GM23338 (cell line): Measurements from ENCODE around the gene ADGRV1. TPM values are rescaled to one million over a fixed set of nuclear protein-coding genes. Genes with fewer than 3 reads are reported as not detected.

Experiments
- ATAC-seq: fragments of 200-7000 bp; cut with Tn5 transposase; 3 replicates; pipeline ENCODE4 v1.9.1; 2020
- DNase-seq: peaks from one replicate; pipeline ENCODE4 v3.0.0-alpha.2; 2015; ENCODE audit warnings: low spot score
- H2AFZ ChIP-seq: fragments of 200-600 bp; sonication (generic); 2 replicates; pipeline ENCODE4 v1.8.0; 2016; ENCODE audit warnings: antibody characterized with exemption, mild to moderate bottlenecking, moderate library complexity
- H3F3A ChIP-seq: fragments of 200-600 bp; sonication (generic); replicated peaks from 2 replicates; pipeline ENCODE4 v1.8.0; 2017; ENCODE audit warnings: antibody characterized with exemption, mixed run types, low read depth
- H3K27ac ChIP-seq: fragments of 200-600 bp; sonication (generic); 2 replicates; pipeline ENCODE4 v1.6.1; 2016; ENCODE audit warnings: low read depth
- H3K27me3 ChIP-seq: fragments of 200-600 bp; sonication (generic); 2 replicates; pipeline ENCODE4 v1.8.0; 2016; ENCODE audit warnings: mild to moderate bottlenecking, mixed run types, moderate library complexity; ENCODE audit not compliant: insufficient read depth
- H3K36me3 ChIP-seq: fragments of 200-600 bp; sonication (generic); 2 replicates; pipeline ENCODE4 v1.8.0; 2016; ENCODE audit warnings: mild to moderate bottlenecking; ENCODE audit not compliant: insufficient read depth
- H3K4me1 ChIP-seq: fragments of 200-600 bp; sonication (generic); 2 replicates; pipeline ENCODE4 v1.8.0; 2016; ENCODE audit warnings: mild to moderate bottlenecking, moderate library complexity; ENCODE audit not compliant: insufficient read depth
- H3K4me2 ChIP-seq: fragments of 200-600 bp; sonication (generic); 2 replicates; pipeline ENCODE4 v1.7.1; 2017; ENCODE audit warnings: mixed run types
- H3K4me3 ChIP-seq: fragments of 200-600 bp; sonication (generic); 2 replicates; pipeline ENCODE4 v1.6.1; 2016; ENCODE audit warnings: mixed run types
- H3K79me2 ChIP-seq: fragments of 200-600 bp; sonication (generic); replicated peaks from 2 replicates; pipeline ENCODE4 v1.8.0; 2017; ENCODE audit warnings: mild to moderate bottlenecking; ENCODE audit not compliant: insufficient read depth
- H3K9me2 ChIP-seq: fragments of 200-600 bp; sonication (generic); 2 replicates; pipeline ENCODE4 v1.8.0; 2017; ENCODE audit not compliant: insufficient read depth
- H4K20me1 ChIP-seq: fragments of 200-600 bp; sonication (generic); replicated peaks from 2 replicates; pipeline ENCODE4 v1.8.0; 2017; ENCODE audit warnings: mild to moderate bottlenecking; ENCODE audit not compliant: insufficient read depth
- H3K27ac Mint-ChIP-seq: 2 replicates; pipeline ENCODE4 v1.8.0; 2020; ENCODE audit warnings: inconsistent platforms, mild to moderate bottlenecking, moderate library complexity, mixed read lengths
- H3K27me3 Mint-ChIP-seq: 3 replicates; pipeline ENCODE4 v1.8.0; 2022; ENCODE audit warnings: low read depth, mild to moderate bottlenecking, moderate library complexity, mixed read lengths, inconsistent platforms; ENCODE audit not compliant: insufficient read depth, poor library complexity
- H3K36me3 Mint-ChIP-seq: 3 replicates; pipeline ENCODE4 v1.8.0; 2021; ENCODE audit warnings: low read depth, mild to moderate bottlenecking, inconsistent platforms, moderate library complexity, mixed read lengths
- H3K4me1 Mint-ChIP-seq: 3 replicates; pipeline ENCODE4 v1.8.0; 2020; ENCODE audit warnings: mild to moderate bottlenecking, inconsistent platforms, mixed read lengths
- H3K4me3 Mint-ChIP-seq: 3 replicates; pipeline ENCODE4 v1.8.0; 2021; ENCODE audit warnings: moderate library complexity, mild to moderate bottlenecking, inconsistent platforms, mixed read lengths
- H3K9me3 Mint-ChIP-seq: 3 replicates; pipeline ENCODE4 v1.8.0; 2020; ENCODE audit warnings: moderate library complexity, mild to moderate bottlenecking, inconsistent platforms, mixed read lengths
- CREB1 ChIP-seq: fragments of 250-450 bp; sonication (Bioruptor Pico); IDR thresholded peaks from 2 replicates; pipeline ENCODE4 v1.5.0; 2020; ENCODE audit warnings: low read depth, mild to moderate bottlenecking, moderate library complexity
- ETS1 ChIP-seq: IDR thresholded peaks from 2 replicates; pipeline ENCODE4 v1.6.1; 2016; ENCODE audit warnings: antibody characterized with exemption
- EZH2 ChIP-seq: fragments of 200-600 bp; sonication (generic); IDR thresholded peaks from one replicate; pipeline ENCODE4 v1.8.0; 2017; ENCODE audit warnings: antibody characterized with exemption, mild to moderate bottlenecking, low read depth; ENCODE audit not compliant: unreplicated experiment
- EZH2phosphoT487 ChIP-seq: fragments of 200-600 bp; sonication (generic); IDR thresholded peaks from one replicate; pipeline ENCODE4 v1.8.1; 2018; ENCODE audit warnings: antibody characterized with exemption; ENCODE audit not compliant: unreplicated experiment
- JUNB ChIP-seq: IDR thresholded peaks from one replicate; pipeline ENCODE4 v1.6.1; 2016; ENCODE audit warnings: antibody characterized with exemption; ENCODE audit not compliant: unreplicated experiment
- NANOG ChIP-seq: IDR thresholded peaks from 2 replicates; pipeline ENCODE4 v1.6.1; 2016; ENCODE audit warnings: antibody characterized with exemption, borderline replicate concordance
- POLR2AphosphoS5 ChIP-seq: IDR thresholded peaks from 2 replicates; pipeline ENCODE4 v1.6.1; 2016; ENCODE audit warnings: antibody characterized with exemption, low read depth
- STAT1 ChIP-seq: IDR thresholded peaks from one replicate; pipeline ENCODE4 v1.6.1; 2016; ENCODE audit warnings: antibody characterized with exemption; ENCODE audit not compliant: unreplicated experiment
- ZNF114 ChIP-seq: fragments of 250-450 bp; sonication (Bioruptor Pico); IDR thresholded peaks from 2 replicates; pipeline ENCODE4 v1.5.0; 2020; ENCODE audit warnings: mild to moderate bottlenecking, moderate library complexity
- ZNF331 ChIP-seq: fragments of 250-450 bp; sonication (Bioruptor Pico); IDR thresholded peaks from 2 replicates; pipeline ENCODE4 v1.5.0; 2020; ENCODE audit warnings: low read depth, mild to moderate bottlenecking, moderate library complexity
- ZNF462 ChIP-seq: fragments of 250-450 bp; sonication (Bioruptor Pico); IDR thresholded peaks from 2 replicates; pipeline ENCODE4 v1.5.0; 2020; ENCODE audit warnings: mild to moderate bottlenecking, moderate library complexity
- polyA plus RNA-seq: library from polyadenylated mRNA; unstranded; fragments of >200 nt; fragmentation: Nextera tagmentation; extraction: Ambion mirVana; gene quantifications from 2 replicates; pipeline ENCODE4 v1.2.1, GENCODE V29; 2016
- total RNA-seq: library from RNA; depleted of rRNA; stranded (reverse); fragments of >200 nt; shearing (Covaris generic); gene quantifications from 2 replicates; pipeline ENCODE4 v1.2.3, GENCODE V29; 2014
- TF ChIP-seq, protein P1 (sequence below), 2 experiments: fragments of 200-600 bp in 1 of 2; sonication (generic) in 1 of 2; conservative IDR thresholded peaks; 2 replicates each; pipeline versions ENCODE4 v1.5.1 to v1.6.1; 2016 to 2017; ENCODE audit warnings: antibody characterized with exemption in 2 of 2, low read depth in 2 of 2, mild to moderate bottlenecking in 2 of 2, moderate library complexity in 1 of 2
- TF ChIP-seq, protein P2 (sequence below): IDR thresholded peaks from one replicate; pipeline ENCODE4 v1.6.1; 2018; ENCODE audit warnings: antibody characterized with exemption; ENCODE audit not compliant: unreplicated experiment

ADGRV1 gene
- total and polyA plus RNA-seq, 2 experiments from 2014 or later: 46.1 to 149 TPM

DNA sequence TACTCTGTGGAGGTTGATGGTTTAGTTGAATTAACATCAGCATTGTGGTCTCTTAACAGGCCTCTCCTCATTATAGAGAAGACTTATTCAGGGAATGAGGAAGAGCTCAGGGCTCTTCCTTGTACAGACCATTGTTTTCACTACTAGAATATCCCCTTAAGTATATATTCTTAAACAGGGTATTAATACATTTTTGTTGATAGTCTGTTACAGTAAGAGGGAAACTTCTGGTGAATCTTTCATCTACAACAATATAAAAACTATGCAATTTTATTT is 330.7 kb downstream of the ADGRV1 start:
- H3K79me2 ChIP-seq: no peaks in the 10 kb centered on the region
- no peak overlapping the region for H3K27ac Mint-ChIP-seq
- TF ChIP-seq ZNF114 (CRISPR knock-in tag) (no peak), POLR2AphosphoS5 (no peak), ZNF331 (CRISPR knock-in tag) (no peak), CREB1 (CRISPR knock-in tag) (no peak), NANOG (no peak), EZH2 (no peak), ZNF462 (CRISPR knock-in tag) (no peak), STAT1 (no peak), EZH2phosphoT487 (no peak), ETS1 (no peak), JUNB (no peak)
- TF ChIP-seq, protein P1, sequence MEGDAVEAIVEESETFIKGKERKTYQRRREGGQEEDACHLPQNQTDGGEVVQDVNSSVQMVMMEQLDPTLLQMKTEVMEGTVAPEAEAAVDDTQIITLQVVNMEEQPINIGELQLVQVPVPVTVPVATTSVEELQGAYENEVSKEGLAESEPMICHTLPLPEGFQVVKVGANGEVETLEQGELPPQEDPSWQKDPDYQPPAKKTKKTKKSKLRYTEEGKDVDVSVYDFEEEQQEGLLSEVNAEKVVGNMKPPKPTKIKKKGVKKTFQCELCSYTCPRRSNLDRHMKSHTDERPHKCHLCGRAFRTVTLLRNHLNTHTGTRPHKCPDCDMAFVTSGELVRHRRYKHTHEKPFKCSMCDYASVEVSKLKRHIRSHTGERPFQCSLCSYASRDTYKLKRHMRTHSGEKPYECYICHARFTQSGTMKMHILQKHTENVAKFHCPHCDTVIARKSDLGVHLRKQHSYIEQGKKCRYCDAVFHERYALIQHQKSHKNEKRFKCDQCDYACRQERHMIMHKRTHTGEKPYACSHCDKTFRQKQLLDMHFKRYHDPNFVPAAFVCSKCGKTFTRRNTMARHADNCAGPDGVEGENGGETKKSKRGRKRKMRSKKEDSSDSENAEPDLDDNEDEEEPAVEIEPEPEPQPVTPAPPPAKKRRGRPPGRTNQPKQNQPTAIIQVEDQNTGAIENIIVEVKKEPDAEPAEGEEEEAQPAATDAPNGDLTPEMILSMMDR (conservative IDR thresholded peaks at IDR 0.05; ENCODE audit: low read depth in 2 of 2): no peak
- TF ChIP-seq, protein P2, sequence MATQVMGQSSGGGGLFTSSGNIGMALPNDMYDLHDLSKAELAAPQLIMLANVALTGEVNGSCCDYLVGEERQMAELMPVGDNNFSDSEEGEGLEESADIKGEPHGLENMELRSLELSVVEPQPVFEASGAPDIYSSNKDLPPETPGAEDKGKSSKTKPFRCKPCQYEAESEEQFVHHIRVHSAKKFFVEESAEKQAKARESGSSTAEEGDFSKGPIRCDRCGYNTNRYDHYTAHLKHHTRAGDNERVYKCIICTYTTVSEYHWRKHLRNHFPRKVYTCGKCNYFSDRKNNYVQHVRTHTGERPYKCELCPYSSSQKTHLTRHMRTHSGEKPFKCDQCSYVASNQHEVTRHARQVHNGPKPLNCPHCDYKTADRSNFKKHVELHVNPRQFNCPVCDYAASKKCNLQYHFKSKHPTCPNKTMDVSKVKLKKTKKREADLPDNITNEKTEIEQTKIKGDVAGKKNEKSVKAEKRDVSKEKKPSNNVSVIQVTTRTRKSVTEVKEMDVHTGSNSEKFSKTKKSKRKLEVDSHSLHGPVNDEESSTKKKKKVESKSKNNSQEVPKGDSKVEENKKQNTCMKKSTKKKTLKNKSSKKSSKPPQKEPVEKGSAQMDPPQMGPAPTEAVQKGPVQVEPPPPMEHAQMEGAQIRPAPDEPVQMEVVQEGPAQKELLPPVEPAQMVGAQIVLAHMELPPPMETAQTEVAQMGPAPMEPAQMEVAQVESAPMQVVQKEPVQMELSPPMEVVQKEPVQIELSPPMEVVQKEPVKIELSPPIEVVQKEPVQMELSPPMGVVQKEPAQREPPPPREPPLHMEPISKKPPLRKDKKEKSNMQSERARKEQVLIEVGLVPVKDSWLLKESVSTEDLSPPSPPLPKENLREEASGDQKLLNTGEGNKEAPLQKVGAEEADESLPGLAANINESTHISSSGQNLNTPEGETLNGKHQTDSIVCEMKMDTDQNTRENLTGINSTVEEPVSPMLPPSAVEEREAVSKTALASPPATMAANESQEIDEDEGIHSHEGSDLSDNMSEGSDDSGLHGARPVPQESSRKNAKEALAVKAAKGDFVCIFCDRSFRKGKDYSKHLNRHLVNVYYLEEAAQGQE: no peak
- peak; percentile 71 for ATAC-seq
- no peaks in the 10 kb centered on the region for H3F3A ChIP-seq
- no peak overlapping the region for H3K27ac ChIP-seq
- H3K36me3 Mint-ChIP-seq: no peaks in the 10 kb centered on the region
- H3K9me3 Mint-ChIP-seq: no peaks in the 10 kb centered on the region
- no peaks in the 10 kb centered on the region for H3K9me2 ChIP-seq
- 0 out of 2 replicates have a peak overlapping the region, but pooled peaks have one; percentile 11 for H3K4me2 ChIP-seq
- H2AFZ ChIP-seq: no peak overlapping the region
- no peak overlapping the region for H3K4me3 Mint-ChIP-seq
- H3K27me3 ChIP-seq: no peaks in the 10 kb centered on the region
- no peak for DNase-seq
- H4K20me1 ChIP-seq: no peaks in the 10 kb centered on the region
- peaks cover 1% of the 10 kb centered on the region for H3K27me3 Mint-ChIP-seq
- no peaks in the 10 kb centered on the region for H3K36me3 ChIP-seq
- peaks cover 12% of the 10 kb centered on the region; the same call in 1 of the 2 replicates for H3K4me1 ChIP-seq
- H3K4me3 ChIP-seq: no peak overlapping the region
- peaks cover 26% of the 10 kb centered on the region for H3K4me1 Mint-ChIP-seq
